PC-3 (cell line): Measurements from ENCODE around the gene SH3GL2. TPM values are rescaled to one million over a fixed set of nuclear protein-coding genes. Genes with fewer than 3 reads are reported as not detected.

ENCODE experiments used
- ATAC-seq: fragments of 200-7000 bp; cut with Tn5 transposase; 2 replicates; pipeline ENCODE4 v1.9.1; 2020; ENCODE audit warnings: mild to moderate bottlenecking, moderate library complexity
- BruUV-seq: library from RNA; stranded (reverse); fragments of 400-500 nt; replicated peaks from 2 replicates; lab custom pipeline; 2021; lab: Mats Ljungman, UMichigan
- CTCF ChIA-PET: fragments of 300-600 bp; sonication (Branson Sonifier 250); formaldehyde crosslinking; loops from one replicate; lab custom pipeline; 2022; ENCODE audit warnings: antibody characterized with exemption; lab: Charles Lee
- POLR2A ChIA-PET: fragments of 300-600 bp; sonication (Branson Sonifier 250); formaldehyde crosslinking; loops from one replicate; lab custom pipeline; 2022; ENCODE audit warnings: antibody characterized with exemption; ENCODE audit not compliant: unreplicated experiment; lab: Charles Lee
- DNase-seq: peaks from one replicate; pipeline ENCODE4 v3.0.0-alpha.2; 2015
- H2AFZ ChIP-seq: fragments of 300-600 bp; sonication (generic); 2 replicates; pipeline ENCODE4 v1.6.0; 2016; ENCODE audit warnings: antibody characterized with exemption, low read length
- H3F3A ChIP-seq: fragments of 300-600 bp; sonication (generic); one replicate; pipeline ENCODE4 v1.6.0; 2017; ENCODE audit warnings: antibody characterized with exemption, low read length, control low read depth, mild to moderate bottlenecking; ENCODE audit not compliant: unreplicated experiment
- H3K27ac ChIP-seq: fragments of 300-600 bp; sonication (generic); 2 replicates; pipeline ENCODE4 v1.5.1; 2016; ENCODE audit warnings: mild to moderate bottlenecking, low read length
- H3K27me3 ChIP-seq: fragments of 300-600 bp; sonication (generic); 2 replicates; pipeline ENCODE4 v1.6.1; 2016; ENCODE audit warnings: low read length, mixed read lengths
- H3K36me3 ChIP-seq: fragments of 300-600 bp; sonication (generic); 2 replicates; pipeline ENCODE4 v1.6.1; 2016; ENCODE audit warnings: low read depth, mixed run types, low read length, mixed read lengths
- H3K4me1 ChIP-seq: fragments of 300-600 bp; sonication (generic); 2 replicates; pipeline ENCODE4 v1.5.1; 2016; ENCODE audit warnings: low read length; ENCODE audit not compliant: insufficient read depth
- H3K4me2 ChIP-seq: fragments of 300-600 bp; sonication (generic); 2 replicates; pipeline ENCODE4 v1.6.0; 2016; ENCODE audit warnings: low read length
- H3K4me3 ChIP-seq: fragments of 300-600 bp; sonication (generic); 2 replicates; pipeline ENCODE4 v1.5.1; 2016; ENCODE audit warnings: mild to moderate bottlenecking, low read length, mixed read lengths
- H3K79me2 ChIP-seq: fragments of 300-600 bp; sonication (generic); 2 replicates; pipeline ENCODE4 v1.6.1; 2017; ENCODE audit warnings: low read length, mixed read lengths
- H3K9ac ChIP-seq: fragments of 300-600 bp; sonication (generic); 2 replicates; pipeline ENCODE4 v1.6.0; 2016; ENCODE audit warnings: mild to moderate bottlenecking, low read length
- H3K9me2 ChIP-seq: fragments of 300-600 bp; sonication (generic); replicated peaks from 2 replicates; pipeline ENCODE4 v1.6.1; 2016; ENCODE audit warnings: mixed run types, low read length, mixed read lengths
- H3K9me3 ChIP-seq: fragments of 300-600 bp; sonication (generic); 2 replicates; pipeline ENCODE4 v1.6.1; 2016; ENCODE audit warnings: low read length, mixed read lengths
- H4K20me1 ChIP-seq: fragments of 300-600 bp; sonication (generic); 2 replicates; pipeline ENCODE4 v1.6.1; 2016; ENCODE audit warnings: low read length, mixed read lengths
- EZH2 ChIP-seq: fragments of 300-600 bp; sonication (generic); IDR thresholded peaks from one replicate; pipeline ENCODE4 v1.6.1; 2017; ENCODE audit warnings: antibody characterized with exemption, mild to moderate bottlenecking, low read length; ENCODE audit not compliant: unreplicated experiment
- EZH2phosphoT487 ChIP-seq: fragments of 300-600 bp; sonication (generic); IDR thresholded peaks from 2 replicates; pipeline ENCODE4 v1.6.1; 2018; ENCODE audit warnings: mild to moderate bottlenecking, antibody characterized with exemption, low read length, borderline replicate concordance
- intact Hi-C: fragments of 100-400 bp; cut with micrococcal nuclease; formaldehyde crosslinking; loops from 2 replicates; pipeline ENCODE4 v1.9.0; 2023
- total RNA-seq: library from RNA; depleted of rRNA; stranded (reverse); fragments of >200 nt; gene quantifications from 2 replicates; pipeline ENCODE4 v1.2.3, GENCODE V29; 2014
- TF ChIP-seq, protein P1 (sequence below): fragments of 300-600 bp; sonication (generic); conservative IDR thresholded peaks from 2 replicates; pipeline ENCODE4 v1.5.1; 2017; ENCODE audit warnings: antibody characterized with exemption, low read depth, mild to moderate bottlenecking, low read length

The SH3GL2 gene
- total RNA-seq, 1 experiment from 2014 or later = 2.9 TPM

DNA sequence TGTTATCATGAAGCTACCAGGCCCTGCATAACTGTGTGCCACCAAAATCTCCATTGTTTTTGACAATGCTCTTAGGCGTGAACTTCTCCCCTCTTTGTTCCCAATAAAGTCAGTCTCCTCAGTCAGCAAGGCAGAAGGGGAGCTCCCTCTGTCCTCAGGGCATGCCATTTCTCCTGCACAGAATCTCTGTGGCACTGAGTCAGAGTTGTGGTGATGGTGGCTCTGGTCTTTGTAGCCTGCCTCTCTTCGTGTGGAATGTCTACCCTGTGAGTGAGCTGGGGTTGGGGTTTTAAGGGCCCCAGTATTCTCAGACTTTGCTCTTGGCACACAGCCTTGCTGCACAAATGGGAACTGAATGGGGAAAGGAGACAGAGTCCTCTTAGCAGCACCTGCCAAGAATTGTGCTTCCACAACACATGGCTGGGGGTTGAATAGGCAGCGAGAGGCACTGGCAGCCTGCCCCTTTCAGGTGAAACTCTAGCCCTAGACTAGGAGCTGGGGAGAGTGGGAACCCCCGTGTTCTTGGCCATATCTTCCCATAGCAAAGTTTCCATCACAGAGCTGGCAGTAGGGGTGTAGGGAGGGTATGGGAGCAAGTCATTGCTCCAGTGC, 146.6 kb downstream of the SH3GL2 start:
- no peak for TF ChIP-seq EZH2phosphoT487
- Histone ChIP-seq H3K4me1 (no peaks in the 10 kb centered on the region), H3K9me2 (no peaks in the 10 kb centered on the region), H3K27ac (no peak overlapping the region), H4K20me1 (no peaks in the 10 kb centered on the region), H3K9me3 (peaks cover 9% of the 10 kb centered on the region; the same call in 1 of the 2 replicates), H3F3A (no peaks in the 10 kb centered on the region), H3K36me3 (no peaks in the 10 kb centered on the region), H3K27me3 (no peaks in the 10 kb centered on the region), H3K4me2 (no peak overlapping the region), H3K79me2 (no peaks in the 10 kb centered on the region), H3K4me3 (no peak overlapping the region), H2AFZ (no peak overlapping the region), H3K9ac (no peak overlapping the region)
- CTCF ChIA-PET = no interaction called here
- BruUV-seq = no TSS peak
- ATAC-seq = no peak
- peak; percentile 4 for DNase-seq
- intact Hi-C loops = no loop called here
- POLR2A ChIA-PET = no interaction called here

DNA sequence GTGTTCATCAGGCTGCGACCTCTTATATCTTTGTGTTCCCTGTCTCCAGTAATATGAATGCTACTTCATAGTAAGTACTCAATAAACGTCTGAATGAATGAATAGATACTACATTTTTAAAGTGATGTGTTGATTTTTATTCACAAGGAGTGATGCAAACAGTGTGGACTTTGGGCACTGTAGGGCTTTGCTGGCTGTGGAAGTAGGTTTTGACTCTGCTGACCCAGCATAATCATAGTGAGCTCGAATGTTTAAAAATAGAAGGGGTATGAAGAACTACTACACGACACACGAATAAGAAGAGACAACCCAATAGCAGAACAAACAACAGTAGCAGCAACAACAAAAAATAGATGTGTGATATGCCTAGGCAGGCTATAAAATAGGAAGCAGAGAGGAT, 147.4 kb downstream of the SH3GL2 start:
- Histone ChIP-seq H3K4me1 (no peaks in the 10 kb centered on the region), H3K9ac (no peak overlapping the region), H3K4me3 (no peak overlapping the region), H3K4me2 (no peak overlapping the region), H4K20me1 (no peaks in the 10 kb centered on the region), H3K27me3 (no peaks in the 10 kb centered on the region), H3K9me3 (peaks cover 9% of the 10 kb centered on the region; the same call in 1 of the 2 replicates), H3K79me2 (no peaks in the 10 kb centered on the region), H3K36me3 (no peaks in the 10 kb centered on the region), H2AFZ (no peak overlapping the region), H3K9me2 (no peaks in the 10 kb centered on the region), H3K27ac (no peak overlapping the region), H3F3A (no peaks in the 10 kb centered on the region)
- CTCF ChIA-PET = no interaction called here
- POLR2A ChIA-PET = no interaction called here
- DNase-seq (no peak), ATAC-seq (no peak)
- no peak for TF ChIP-seq EZH2phosphoT487
- TF ChIP-seq EZH2 = no peak
- BruUV-seq = no TSS peak
- intact Hi-C loops = no loop called here

DNA sequence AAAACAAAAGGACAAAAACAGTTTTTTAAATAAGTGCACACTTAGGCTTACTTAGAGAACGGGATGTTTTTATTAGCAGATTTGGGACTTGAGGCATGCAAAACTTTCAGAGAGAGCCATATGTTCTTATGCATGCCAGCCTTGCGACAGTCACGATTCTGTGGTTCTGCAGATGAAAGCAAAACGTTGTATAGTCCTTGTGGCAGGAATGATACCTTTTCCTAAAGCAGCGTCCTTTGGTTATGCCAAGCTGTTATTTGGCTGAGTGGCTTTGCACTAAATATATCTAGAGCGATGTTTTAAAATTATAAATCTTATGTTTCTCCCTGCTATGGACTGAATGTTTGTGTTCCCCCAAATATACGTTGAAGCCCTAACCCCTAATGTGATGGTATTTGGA, 152.0 kb downstream of the SH3GL2 start:
- BruUV-seq = no TSS peak
- no peak for ATAC-seq

More for the DNA sequence above, 152.0 kb downstream of the SH3GL2 start:
- TF ChIP-seq, protein P1, sequence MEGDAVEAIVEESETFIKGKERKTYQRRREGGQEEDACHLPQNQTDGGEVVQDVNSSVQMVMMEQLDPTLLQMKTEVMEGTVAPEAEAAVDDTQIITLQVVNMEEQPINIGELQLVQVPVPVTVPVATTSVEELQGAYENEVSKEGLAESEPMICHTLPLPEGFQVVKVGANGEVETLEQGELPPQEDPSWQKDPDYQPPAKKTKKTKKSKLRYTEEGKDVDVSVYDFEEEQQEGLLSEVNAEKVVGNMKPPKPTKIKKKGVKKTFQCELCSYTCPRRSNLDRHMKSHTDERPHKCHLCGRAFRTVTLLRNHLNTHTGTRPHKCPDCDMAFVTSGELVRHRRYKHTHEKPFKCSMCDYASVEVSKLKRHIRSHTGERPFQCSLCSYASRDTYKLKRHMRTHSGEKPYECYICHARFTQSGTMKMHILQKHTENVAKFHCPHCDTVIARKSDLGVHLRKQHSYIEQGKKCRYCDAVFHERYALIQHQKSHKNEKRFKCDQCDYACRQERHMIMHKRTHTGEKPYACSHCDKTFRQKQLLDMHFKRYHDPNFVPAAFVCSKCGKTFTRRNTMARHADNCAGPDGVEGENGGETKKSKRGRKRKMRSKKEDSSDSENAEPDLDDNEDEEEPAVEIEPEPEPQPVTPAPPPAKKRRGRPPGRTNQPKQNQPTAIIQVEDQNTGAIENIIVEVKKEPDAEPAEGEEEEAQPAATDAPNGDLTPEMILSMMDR = no peak
- no peak for TF ChIP-seq EZH2
- no peak for TF ChIP-seq EZH2phosphoT487
- Histone ChIP-seq H4K20me1 (no peaks in the 10 kb centered on the region), H3K9ac (no peak overlapping the region), H3F3A (no peaks in the 10 kb centered on the region), H3K9me2 (no peaks in the 10 kb centered on the region), H3K79me2 (no peaks in the 10 kb centered on the region), H3K36me3 (no peaks in the 10 kb centered on the region), H3K4me3 (no peak overlapping the region), H3K4me1 (peaks cover 17% of the 10 kb centered on the region), H3K9me3 (no peaks in the 10 kb centered on the region), H3K27ac (no peak overlapping the region), H2AFZ (no peak overlapping the region), H3K27me3 (no peaks in the 10 kb centered on the region), H3K4me2 (no peak overlapping the region)
- no peak for DNase-seq
- intact Hi-C loops = no loop called here
- ChIA-PET POLR2A (no interaction called here), CTCF (no interaction called here)
